ENCODE measurements around the gene MCM7.

MCM7 gene

GRCh38 chr7:100109521-100110163 is 8.4 kb upstream of the MCM7 start:
- TF ChIP-seq, protein P1, sequence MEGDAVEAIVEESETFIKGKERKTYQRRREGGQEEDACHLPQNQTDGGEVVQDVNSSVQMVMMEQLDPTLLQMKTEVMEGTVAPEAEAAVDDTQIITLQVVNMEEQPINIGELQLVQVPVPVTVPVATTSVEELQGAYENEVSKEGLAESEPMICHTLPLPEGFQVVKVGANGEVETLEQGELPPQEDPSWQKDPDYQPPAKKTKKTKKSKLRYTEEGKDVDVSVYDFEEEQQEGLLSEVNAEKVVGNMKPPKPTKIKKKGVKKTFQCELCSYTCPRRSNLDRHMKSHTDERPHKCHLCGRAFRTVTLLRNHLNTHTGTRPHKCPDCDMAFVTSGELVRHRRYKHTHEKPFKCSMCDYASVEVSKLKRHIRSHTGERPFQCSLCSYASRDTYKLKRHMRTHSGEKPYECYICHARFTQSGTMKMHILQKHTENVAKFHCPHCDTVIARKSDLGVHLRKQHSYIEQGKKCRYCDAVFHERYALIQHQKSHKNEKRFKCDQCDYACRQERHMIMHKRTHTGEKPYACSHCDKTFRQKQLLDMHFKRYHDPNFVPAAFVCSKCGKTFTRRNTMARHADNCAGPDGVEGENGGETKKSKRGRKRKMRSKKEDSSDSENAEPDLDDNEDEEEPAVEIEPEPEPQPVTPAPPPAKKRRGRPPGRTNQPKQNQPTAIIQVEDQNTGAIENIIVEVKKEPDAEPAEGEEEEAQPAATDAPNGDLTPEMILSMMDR (IDR thresholded peaks at IDR 0.05; ENCODE audit: low read length, missing control alignments) = no peak
- no peak overlapping the region for H3K4me3 ChIP-seq (replicated peaks; ENCODE audit: low read depth, low read length)
- no peak for DNase-seq (ENCODE audit: low read depth)

DNA sequence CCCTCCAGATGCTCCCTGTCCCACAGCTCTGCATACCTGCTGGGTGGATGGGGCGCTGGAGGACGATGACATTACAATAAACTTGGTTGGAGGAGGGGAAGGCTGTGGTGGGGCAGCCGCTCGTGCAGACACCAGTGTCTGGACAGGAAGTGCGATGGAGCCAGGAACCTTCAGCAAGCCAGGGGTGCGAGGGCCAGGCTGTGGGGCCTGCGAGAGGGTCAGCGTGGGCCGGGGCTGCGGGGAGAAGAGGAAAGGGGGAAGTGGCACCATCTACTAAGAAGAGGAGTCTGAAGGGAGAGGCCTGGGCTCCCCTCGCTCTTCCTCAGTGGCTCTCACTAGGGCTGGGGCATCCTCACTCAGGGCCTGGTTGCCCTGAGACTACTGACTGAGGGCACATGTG is 6.7 kb upstream of the MCM7 start:
- TF ChIP-seq, protein P1 (IDR thresholded peaks at IDR 0.05; ENCODE audit: low read length, missing control alignments) = no peak
- no peak for DNase-seq (ENCODE audit: low read depth)
- H3K4me3 ChIP-seq (replicated peaks; ENCODE audit: low read depth, low read length) = no peak overlapping the region

DNA sequence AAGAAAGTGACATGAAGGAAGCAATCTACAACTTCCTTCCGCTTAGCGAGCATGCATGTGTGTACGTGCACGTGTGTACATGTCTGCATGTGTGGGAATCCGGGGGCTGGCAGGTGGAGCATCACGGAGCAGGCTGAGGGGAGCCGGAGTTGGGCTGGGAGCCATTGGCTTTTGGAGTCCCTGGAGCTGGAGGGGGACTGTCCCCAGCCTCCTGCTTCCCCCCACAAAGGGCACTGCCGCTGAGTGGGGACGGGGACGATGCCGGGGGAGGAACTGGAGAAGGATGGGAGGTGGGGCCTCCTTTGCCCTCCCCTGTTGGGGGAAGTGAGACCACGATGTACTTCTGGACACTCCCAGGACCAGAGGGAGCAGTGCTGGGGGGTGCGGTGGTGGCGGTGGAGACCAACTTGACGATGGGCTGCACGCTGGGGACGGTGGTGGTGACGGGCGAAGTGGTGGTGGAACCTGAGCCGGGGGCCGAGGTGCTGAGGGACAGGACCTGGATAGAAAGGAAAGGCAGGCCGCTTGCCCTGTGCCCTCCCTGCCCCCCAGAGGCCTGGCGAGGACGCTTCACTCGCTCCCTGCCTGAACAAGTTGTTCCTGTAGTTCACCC is 6.0 kb upstream of the MCM7 start:
- TF ChIP-seq, protein P1 (IDR thresholded peaks at IDR 0.05; ENCODE audit: low read length, missing control alignments) = no peak
- no peak overlapping the region for H3K4me3 ChIP-seq (replicated peaks; ENCODE audit: low read depth, low read length)
- no peak for DNase-seq (ENCODE audit: low read depth)

- TF ChIP-seq, protein P1 (IDR thresholded peaks at IDR 0.05; ENCODE audit: low read length, missing control alignments) = no peak
- no peak overlapping the region for H3K4me3 ChIP-seq (replicated peaks; ENCODE audit: low read depth, low read length)
- no peak for DNase-seq (ENCODE audit: low read depth)
Observed at GRCh38 chr7:100106633-100107032, 5.4 kb upstream of the MCM7 start.

- TF ChIP-seq, protein P1 (IDR thresholded peaks at IDR 0.05; ENCODE audit: low read length, missing control alignments) = no peak
- no peak for DNase-seq (ENCODE audit: low read depth)
- H3K4me3 ChIP-seq (replicated peaks; ENCODE audit: low read depth, low read length) = no peak overlapping the region
Observed at GRCh38 chr7:100105534-100105933, 4.3 kb upstream of the MCM7 start.

- TF ChIP-seq, protein P1 (IDR thresholded peaks at IDR 0.05; ENCODE audit: low read length, missing control alignments) = no peak
- peak; percentile 81 for DNase-seq (ENCODE audit: low read depth)
- no peak overlapping the region for H3K4me3 ChIP-seq (replicated peaks; ENCODE audit: low read depth, low read length)
Observed at GRCh38 chr7:100102950-100103840, 2.0 kb upstream of the MCM7 start.

Measured in fibroblast of pulmonary artery (primary cell).